ENCODE results near the gene ASB3. TPM values are rescaled to one million over a fixed set of nuclear protein-coding genes. Genes with fewer than 3 reads are reported as not detected.

The ASB3 gene
- total and polyA plus RNA-seq, 9 of the 15 experiments (the other 6 are each of a cell fraction or from before 2014, with no cell fraction given) = 13.6 to 35.3 (median 18.7) TPM

DNA sequence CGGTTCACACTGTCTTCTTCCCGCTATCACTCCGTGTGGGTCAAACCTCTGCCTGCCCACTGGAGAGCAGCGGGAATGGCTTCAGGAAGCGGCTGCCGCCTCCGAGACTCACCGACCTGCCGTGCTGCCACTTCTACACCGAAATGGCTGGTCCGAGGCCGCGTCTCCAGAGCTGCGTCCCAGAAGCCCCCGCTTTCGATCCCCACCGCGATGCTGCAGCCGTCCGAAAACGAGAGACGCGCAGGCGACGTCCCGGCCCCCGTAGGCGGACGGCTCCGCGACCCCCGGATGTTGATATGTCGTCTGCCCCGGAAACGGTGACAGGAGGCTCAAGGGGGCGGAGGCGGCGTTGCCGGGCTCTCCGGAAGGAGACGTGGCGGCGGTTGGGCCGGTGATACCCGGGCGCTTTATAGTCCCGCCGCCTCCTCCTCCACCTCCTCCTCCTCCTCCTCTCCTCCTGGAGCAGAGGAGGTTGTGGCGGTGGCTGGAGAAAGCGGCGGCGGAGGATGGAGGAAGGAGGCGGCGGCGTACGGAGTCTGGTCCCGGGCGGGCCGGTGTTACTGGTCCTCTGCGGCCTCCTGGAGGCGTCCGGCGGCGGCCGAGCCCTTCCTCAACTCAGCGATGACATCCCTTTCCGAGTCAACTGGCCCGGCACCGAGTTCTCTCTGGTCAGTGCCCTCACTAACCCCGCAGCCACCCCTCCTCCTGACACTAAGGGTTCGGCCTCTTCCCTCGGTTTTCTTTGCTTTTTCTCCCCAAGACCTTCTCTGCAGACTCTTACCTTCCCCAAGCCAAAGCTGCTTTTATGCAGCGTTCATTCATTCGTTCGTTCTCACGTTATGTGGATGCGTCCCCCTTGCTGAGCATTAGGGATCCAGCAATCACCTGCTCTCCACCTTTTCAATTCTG, at the start of gene ASB3, which contains the start of gene ERLEC1 (continued):
- peak; percentile 74 for TF ChIP-seq SAP30 (IDR thresholded peaks at IDR 0.05; ENCODE audit: borderline replicate concordance, insufficient read depth, low read depth, low read length, poor library complexity, severe bottlenecking)
- no peak for TF ChIP-seq PHB (CRISPR knock-in tag; IDR thresholded peaks at IDR 0.05)
- TF ChIP-seq, protein P1, sequence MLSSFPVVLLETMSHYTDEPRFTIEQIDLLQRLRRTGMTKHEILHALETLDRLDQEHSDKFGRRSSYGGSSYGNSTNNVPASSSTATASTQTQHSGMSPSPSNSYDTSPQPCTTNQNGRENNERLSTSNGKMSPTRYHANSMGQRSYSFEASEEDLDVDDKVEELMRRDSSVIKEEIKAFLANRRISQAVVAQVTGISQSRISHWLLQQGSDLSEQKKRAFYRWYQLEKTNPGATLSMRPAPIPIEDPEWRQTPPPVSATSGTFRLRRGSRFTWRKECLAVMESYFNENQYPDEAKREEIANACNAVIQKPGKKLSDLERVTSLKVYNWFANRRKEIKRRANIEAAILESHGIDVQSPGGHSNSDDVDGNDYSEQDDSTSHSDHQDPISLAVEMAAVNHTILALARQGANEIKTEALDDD (IDR thresholded peaks at IDR 0.05) = no peak
- TF ChIP-seq ZNF583 (CRISPR knock-in tag; IDR thresholded peaks at IDR 0.05) = no peak
- no peak for TF ChIP-seq ZNF408 (CRISPR knock-in tag; IDR thresholded peaks at IDR 0.05; ENCODE audit: low read depth)
- TF ChIP-seq SPI1 (IDR thresholded peaks at IDR 0.05; ENCODE audit: borderline replicate concordance, low read depth, low read length) = no peak
- TF ChIP-seq ZNF232 (CRISPR knock-in tag; IDR thresholded peaks at IDR 0.05) = 0 out of 2 replicates have a peak, but pooled peaks have one; percentile 78
- TF ChIP-seq PTTG1 (tag; IDR thresholded peaks at IDR 0.05; ENCODE audit: low read depth) = no peak
- peak; percentile 14 for TF ChIP-seq U2AF1 (optimal IDR thresholded peaks at IDR 0.05; ENCODE audit: low read depth, low read length)
- peak; percentile 76 for TF ChIP-seq ELF2 (CRISPR knock-in tag; IDR thresholded peaks at IDR 0.05)
- TF ChIP-seq, protein P2, sequence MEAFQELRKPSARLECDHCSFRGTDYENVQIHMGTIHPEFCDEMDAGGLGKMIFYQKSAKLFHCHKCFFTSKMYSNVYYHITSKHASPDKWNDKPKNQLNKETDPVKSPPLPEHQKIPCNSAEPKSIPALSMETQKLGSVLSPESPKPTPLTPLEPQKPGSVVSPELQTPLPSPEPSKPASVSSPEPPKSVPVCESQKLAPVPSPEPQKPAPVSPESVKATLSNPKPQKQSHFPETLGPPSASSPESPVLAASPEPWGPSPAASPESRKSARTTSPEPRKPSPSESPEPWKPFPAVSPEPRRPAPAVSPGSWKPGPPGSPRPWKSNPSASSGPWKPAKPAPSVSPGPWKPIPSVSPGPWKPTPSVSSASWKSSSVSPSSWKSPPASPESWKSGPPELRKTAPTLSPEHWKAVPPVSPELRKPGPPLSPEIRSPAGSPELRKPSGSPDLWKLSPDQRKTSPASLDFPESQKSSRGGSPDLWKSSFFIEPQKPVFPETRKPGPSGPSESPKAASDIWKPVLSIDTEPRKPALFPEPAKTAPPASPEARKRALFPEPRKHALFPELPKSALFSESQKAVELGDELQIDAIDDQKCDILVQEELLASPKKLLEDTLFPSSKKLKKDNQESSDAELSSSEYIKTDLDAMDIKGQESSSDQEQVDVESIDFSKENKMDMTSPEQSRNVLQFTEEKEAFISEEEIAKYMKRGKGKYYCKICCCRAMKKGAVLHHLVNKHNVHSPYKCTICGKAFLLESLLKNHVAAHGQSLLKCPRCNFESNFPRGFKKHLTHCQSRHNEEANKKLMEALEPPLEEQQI (IDR thresholded peaks at IDR 0.05) = no peak
- TF ChIP-seq GTF2F1 (IDR thresholded peaks at IDR 0.05; ENCODE audit: low read depth, low read length) = no peak
- TF ChIP-seq, protein P3, sequence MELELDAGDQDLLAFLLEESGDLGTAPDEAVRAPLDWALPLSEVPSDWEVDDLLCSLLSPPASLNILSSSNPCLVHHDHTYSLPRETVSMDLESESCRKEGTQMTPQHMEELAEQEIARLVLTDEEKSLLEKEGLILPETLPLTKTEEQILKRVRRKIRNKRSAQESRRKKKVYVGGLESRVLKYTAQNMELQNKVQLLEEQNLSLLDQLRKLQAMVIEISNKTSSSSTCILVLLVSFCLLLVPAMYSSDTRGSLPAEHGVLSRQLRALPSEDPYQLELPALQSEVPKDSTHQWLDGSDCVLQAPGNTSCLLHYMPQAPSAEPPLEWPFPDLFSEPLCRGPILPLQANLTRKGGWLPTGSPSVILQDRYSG (tag; conservative IDR thresholded peaks at IDR 0.05; ENCODE audit: low read depth) = no peak
- peak; percentile 24; the same call in 1 of the 2 replicates for TF ChIP-seq TEAD4 (IDR thresholded peaks at IDR 0.05; ENCODE audit: low read length)
- TF ChIP-seq TEAD4 (CRISPR knock-in tag; IDR thresholded peaks at IDR 0.05; ENCODE audit: borderline replicate concordance) = no peak
- TF ChIP-seq DMBX1 (CRISPR knock-in tag; IDR thresholded peaks at IDR 0.05; ENCODE audit: borderline replicate concordance) = no peak
- TF ChIP-seq, protein P4, sequence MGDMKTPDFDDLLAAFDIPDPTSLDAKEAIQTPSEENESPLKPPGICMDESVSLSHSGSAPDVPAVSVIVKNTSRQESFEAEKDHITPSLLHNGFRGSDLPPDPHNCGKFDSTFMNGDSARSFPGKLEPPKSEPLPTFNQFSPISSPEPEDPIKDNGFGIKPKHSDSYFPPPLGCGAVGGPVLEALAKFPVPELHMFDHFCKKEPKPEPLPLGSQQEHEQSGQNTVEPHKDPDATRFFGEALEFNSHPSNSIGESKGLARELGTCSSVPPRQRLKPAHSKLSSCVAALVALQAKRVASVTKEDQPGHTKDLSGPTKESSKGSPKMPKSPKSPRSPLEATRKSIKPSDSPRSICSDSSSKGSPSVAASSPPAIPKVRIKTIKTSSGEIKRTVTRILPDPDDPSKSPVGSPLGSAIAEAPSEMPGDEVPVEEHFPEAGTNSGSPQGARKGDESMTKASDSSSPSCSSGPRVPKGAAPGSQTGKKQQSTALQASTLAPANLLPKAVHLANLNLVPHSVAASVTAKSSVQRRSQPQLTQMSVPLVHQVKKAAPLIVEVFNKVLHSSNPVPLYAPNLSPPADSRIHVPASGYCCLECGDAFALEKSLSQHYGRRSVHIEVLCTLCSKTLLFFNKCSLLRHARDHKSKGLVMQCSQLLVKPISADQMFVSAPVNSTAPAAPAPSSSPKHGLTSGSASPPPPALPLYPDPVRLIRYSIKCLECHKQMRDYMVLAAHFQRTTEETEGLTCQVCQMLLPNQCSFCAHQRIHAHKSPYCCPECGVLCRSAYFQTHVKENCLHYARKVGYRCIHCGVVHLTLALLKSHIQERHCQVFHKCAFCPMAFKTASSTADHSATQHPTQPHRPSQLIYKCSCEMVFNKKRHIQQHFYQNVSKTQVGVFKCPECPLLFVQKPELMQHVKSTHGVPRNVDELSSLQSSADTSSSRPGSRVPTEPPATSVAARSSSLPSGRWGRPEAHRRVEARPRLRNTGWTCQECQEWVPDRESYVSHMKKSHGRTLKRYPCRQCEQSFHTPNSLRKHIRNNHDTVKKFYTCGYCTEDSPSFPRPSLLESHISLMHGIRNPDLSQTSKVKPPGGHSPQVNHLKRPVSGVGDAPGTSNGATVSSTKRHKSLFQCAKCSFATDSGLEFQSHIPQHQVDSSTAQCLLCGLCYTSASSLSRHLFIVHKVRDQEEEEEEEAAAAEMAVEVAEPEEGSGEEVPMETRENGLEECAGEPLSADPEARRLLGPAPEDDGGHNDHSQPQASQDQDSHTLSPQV (IDR thresholded peaks at IDR 0.05) = no peak
- no peak for TF ChIP-seq NFATC3 (IDR thresholded peaks at IDR 0.05)
- no peak for TF ChIP-seq PURB (CRISPR knock-in tag; IDR thresholded peaks at IDR 0.05; ENCODE audit: low read depth)
